GM23248 (cell line): ENCODE data around the gene ZNF135. TPM values are rescaled to one million over a fixed set of nuclear protein-coding genes. Genes with fewer than 3 reads are reported as not detected.
A peak's percentile ranks its signal among the peaks of the same experiment; 100 is the strongest.

ENCODE experiments used
- DNase-seq: peaks from one replicate; pipeline ENCODE4 v3.0.0-alpha.2; 2015
- H2AFZ ChIP-seq: fragments of 200-600 bp; sonication (generic); 2 replicates; pipeline ENCODE4 v1.6.1; 2016; ENCODE audit warnings: antibody characterized with exemption
- H3F3A ChIP-seq: fragments of 200-600 bp; sonication (generic); 2 replicates; pipeline ENCODE4 v1.6.1; 2016; ENCODE audit warnings: mild to moderate bottlenecking, antibody characterized with exemption, mixed run types; ENCODE audit not compliant: insufficient read depth
- H3K27ac ChIP-seq: fragments of 200-600 bp; sonication (generic); 2 replicates; pipeline ENCODE4 v1.5.1; 2016; ENCODE audit warnings: mild to moderate bottlenecking
- H3K27me3 ChIP-seq: fragments of 200-600 bp; sonication (generic); replicated peaks from 2 replicates; pipeline ENCODE4 v1.6.1; 2016; ENCODE audit warnings: mild to moderate bottlenecking; ENCODE audit not compliant: insufficient read depth
- H3K36me3 ChIP-seq: fragments of 200-600 bp; sonication (generic); 2 replicates; pipeline ENCODE4 v1.6.1; 2016; ENCODE audit warnings: low read depth, mild to moderate bottlenecking
- H3K4me1 ChIP-seq: fragments of 200-600 bp; sonication (generic); 2 replicates; pipeline ENCODE4 v1.6.1; 2016; ENCODE audit warnings: mild to moderate bottlenecking; ENCODE audit not compliant: insufficient read depth
- H3K4me2 ChIP-seq: fragments of 200-600 bp; sonication (generic); one replicate; pipeline ENCODE4 v1.6.1; 2016; ENCODE audit warnings: mild to moderate bottlenecking; ENCODE audit not compliant: unreplicated experiment
- H3K4me3 ChIP-seq: fragments of 200-600 bp; sonication (generic); 2 replicates; pipeline ENCODE4 v1.5.1; 2016; ENCODE audit warnings: mild to moderate bottlenecking
- H3K79me2 ChIP-seq: fragments of 200-600 bp; sonication (generic); 2 replicates; pipeline ENCODE4 v1.6.1; 2016; ENCODE audit warnings: mild to moderate bottlenecking; ENCODE audit not compliant: insufficient read depth
- H3K9ac ChIP-seq: fragments of 200-600 bp; sonication (generic); 2 replicates; pipeline ENCODE4 v1.6.1; 2016; ENCODE audit warnings: mild to moderate bottlenecking
- H3K9me2 ChIP-seq: fragments of 200-600 bp; sonication (generic); 2 replicates; pipeline ENCODE4 v1.6.1; 2016; ENCODE audit warnings: mixed run types, mild to moderate bottlenecking, moderate library complexity; ENCODE audit not compliant: insufficient read depth
- H3K9me3 ChIP-seq: fragments of 200-600 bp; sonication (generic); one replicate; pipeline ENCODE4 v1.6.1; 2017; ENCODE audit warnings: low read depth
- H4K20me1 ChIP-seq: fragments of 200-600 bp; sonication (generic); 2 replicates; pipeline ENCODE4 v1.6.0; 2016; ENCODE audit not compliant: insufficient read depth
- EZH2 ChIP-seq: fragments of 200-600 bp; sonication (generic); IDR thresholded peaks from 2 replicates; pipeline ENCODE4 v1.6.1; 2018; ENCODE audit warnings: antibody characterized with exemption, mild to moderate bottlenecking; ENCODE audit not compliant: insufficient read depth, poor library complexity, severe bottlenecking
- EZH2phosphoT487 ChIP-seq: fragments of 200-600 bp; sonication (generic); IDR thresholded peaks from 2 replicates; pipeline ENCODE4 v1.6.1; 2018; ENCODE audit warnings: antibody characterized with exemption, moderate library complexity, mild to moderate bottlenecking, low read depth; ENCODE audit not compliant: insufficient read depth
- WGBS, 2 experiments: methylation state at CpG; one replicate each; pipeline ENCODE4 v1.1.6; 2015 to 2017; ENCODE audit warnings: low lambda C conversion rate in 2 of 2, low coverage in 1 of 2; ENCODE audit errors: missing lambda C conversion rate in 2 of 2; 5-methylcytosine and 5-hydroxymethylcytosine counted together
- in situ Hi-C: fragments of 300-500 bp; cut with MboI; formaldehyde crosslinking; loops from 2 replicates; pipeline ENCODE4 v1.15.0; 2020
- polyA plus RNA-seq: library from polyadenylated mRNA; unstranded; fragments of >200 nt; fragmentation: Nextera tagmentation; extraction: Ambion mirVana; gene quantifications from 2 replicates; pipeline ENCODE4 v1.2.1, GENCODE V29; 2016
- total RNA-seq: library from RNA; depleted of rRNA; stranded (reverse); fragments of >200 nt; shearing (Covaris generic); gene quantifications from 2 replicates; pipeline ENCODE4 v1.2.3, GENCODE V29; 2014

Gene ZNF135
- total and polyA plus RNA-seq, 2 experiments from 2014 or later = 4.6 to 6.4 TPM

DNA sequence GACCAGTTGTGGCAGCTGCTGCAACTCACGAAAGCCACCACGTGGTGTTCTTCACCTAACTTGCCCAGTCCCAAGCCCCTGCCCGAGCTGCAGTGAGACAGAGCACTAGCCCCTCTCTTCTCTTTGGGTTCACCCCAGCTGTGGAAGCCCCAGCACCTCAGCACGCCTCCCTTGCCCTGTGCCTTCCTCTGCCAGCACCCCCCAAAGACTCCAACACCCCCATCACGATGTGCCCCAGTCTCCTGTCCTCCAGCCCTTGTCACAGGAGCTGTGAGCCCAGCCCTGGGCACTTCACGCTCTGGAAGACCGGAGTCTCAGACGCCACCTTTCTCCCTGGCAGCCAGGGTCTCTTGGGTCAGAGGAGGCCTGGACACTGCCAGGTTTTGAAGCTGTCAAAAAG lies 2.2 kb upstream of the ZNF135 start:
- Histone ChIP-seq H3K4me3 (no peak overlapping the region), H3K27ac (no peak overlapping the region), H3K4me2 (no peak overlapping the region), H3K9me3 (no peaks in the 10 kb centered on the region), H3K9ac (no peak overlapping the region), H2AFZ (no peak overlapping the region), H3K27me3 (no peaks in the 10 kb centered on the region), H3K36me3 (no peaks in the 10 kb centered on the region), H3K9me2 (no peaks in the 10 kb centered on the region), H3F3A (no peaks in the 10 kb centered on the region), H3K79me2 (no peaks in the 10 kb centered on the region), H3K4me1 (no peaks in the 10 kb centered on the region), H4K20me1 (no peaks in the 10 kb centered on the region)
- WGBS, 2 experiments = 54 to 69% methylated on average over 8 of the region's 8 CpGs
- DNase-seq = no peak
- TF ChIP-seq EZH2phosphoT487 (no peak), EZH2 (no peak)
- in situ Hi-C loops = no loop called here

DNA sequence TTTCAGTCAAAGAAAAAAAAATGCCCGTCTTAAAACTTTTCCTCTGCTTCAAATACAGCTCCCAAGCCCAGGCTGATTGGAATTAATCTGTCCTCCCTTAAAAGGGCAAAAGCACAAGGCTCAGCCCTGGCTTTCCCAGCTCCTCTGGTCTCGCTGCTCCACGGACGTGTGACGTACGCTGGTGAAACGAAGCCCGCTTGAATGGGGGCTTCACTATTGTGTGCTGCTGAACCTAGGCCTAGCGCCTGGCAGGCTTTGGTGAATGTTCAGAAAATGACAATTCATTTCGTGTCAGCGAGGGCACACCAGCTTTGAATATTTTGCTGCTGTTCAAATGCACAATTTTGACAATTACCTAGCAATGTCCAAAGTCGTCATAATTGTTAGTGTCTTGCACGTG lies 615 bp upstream of the ZNF135 start:
- Histone ChIP-seq H3K4me3 (peak overlapping the region; percentile 71), H3K9me2 (no peaks in the 10 kb centered on the region), H3K4me2 (peak overlapping the region; percentile 77), H3K36me3 (no peaks in the 10 kb centered on the region), H3K27ac (peak overlapping the region; percentile 71), H3K9me3 (no peaks in the 10 kb centered on the region), H3K4me1 (no peaks in the 10 kb centered on the region), H4K20me1 (no peaks in the 10 kb centered on the region), H3F3A (no peaks in the 10 kb centered on the region), H2AFZ (peak overlapping the region; percentile 97), H3K27me3 (no peaks in the 10 kb centered on the region), H3K79me2 (no peaks in the 10 kb centered on the region), H3K9ac (peak overlapping the region; percentile 85)
- TF ChIP-seq EZH2phosphoT487 (no peak), EZH2 (no peak)
- 76 to 82% methylated on average over 13 of the region's 13 CpGs for WGBS, 2 experiments
- in situ Hi-C loops = no loop called here
- no peak for DNase-seq

- no peaks in the 10 kb centered on the region for H3K4me1 ChIP-seq
- H2AFZ ChIP-seq = peak overlapping the region; percentile 97
- peaks cover 6% of the 10 kb centered on the region; the same call in 1 of the 2 replicates for H3K36me3 ChIP-seq
- no peak for DNase-seq
- peak overlapping the region; percentile 85 for H3K9ac ChIP-seq
- no peaks in the 10 kb centered on the region for H3K27me3 ChIP-seq
- H4K20me1 ChIP-seq = no peaks in the 10 kb centered on the region
- H3K79me2 ChIP-seq = no peaks in the 10 kb centered on the region
- H3K9me2 ChIP-seq = no peaks in the 10 kb centered on the region
- no peaks in the 10 kb centered on the region for H3F3A ChIP-seq
- in situ Hi-C loops = no loop called here
- peak overlapping the region; percentile 71 for H3K4me3 ChIP-seq
- peak overlapping the region; percentile 77 for H3K4me2 ChIP-seq
- 12 to 14% methylated on average over 25 to 27 of the region's 28 CpGs for WGBS, 2 experiments
- H3K9me3 ChIP-seq = no peaks in the 10 kb centered on the region
- peak overlapping the region; percentile 71 for H3K27ac ChIP-seq
- TF ChIP-seq EZH2 (no peak), EZH2phosphoT487 (no peak)
These were observed 593 bp downstream of the ZNF135 start for GRCh38 chr19:58059671-58060078.

- TF ChIP-seq EZH2phosphoT487 = no peak
- TF ChIP-seq EZH2 = no peak
- peak overlapping the region; percentile 71; the same call in 1 of the 2 replicates for H3K4me3 ChIP-seq
- H3K79me2 ChIP-seq = no peaks in the 10 kb centered on the region
- no peaks in the 10 kb centered on the region for H3K9me3 ChIP-seq
- no peak overlapping the region for H3K9ac ChIP-seq
- in situ Hi-C loops = no loop called here
- H3K27me3 ChIP-seq = no peaks in the 10 kb centered on the region
- no peaks in the 10 kb centered on the region for H3K4me1 ChIP-seq
- no peaks in the 10 kb centered on the region for H3K9me2 ChIP-seq
- no peaks in the 10 kb centered on the region for H4K20me1 ChIP-seq
- peaks cover 11% of the 10 kb centered on the region; the same call in 1 of the 2 replicates for H3K36me3 ChIP-seq
- H3K4me2 ChIP-seq = peak overlapping the region; percentile 77
- no peak for DNase-seq
- no peak overlapping the region for H3K27ac ChIP-seq
- peak overlapping the region; percentile 97; the same call in 1 of the 2 replicates for H2AFZ ChIP-seq
- H3F3A ChIP-seq = no peaks in the 10 kb centered on the region
- 61 to 75% methylated on average over 24 of the region's 24 CpGs for WGBS, 2 experiments
These were observed 1.1 kb downstream of the ZNF135 start for GRCh38 chr19:58060231-58060630.

- no peaks in the 10 kb centered on the region for H3K27me3 ChIP-seq
- TF ChIP-seq EZH2phosphoT487 (no peak), EZH2 (no peak)
- DNase-seq = no peak
- no peak overlapping the region for H3K4me3 ChIP-seq
- no peak overlapping the region for H3K27ac ChIP-seq
- no peak overlapping the region for H3K4me2 ChIP-seq
- H4K20me1 ChIP-seq = no peaks in the 10 kb centered on the region
- 96 to 100% methylated on average over 3 of the region's 3 CpGs for WGBS, 2 experiments
- no peaks in the 10 kb centered on the region for H3K9me2 ChIP-seq
- no peaks in the 10 kb centered on the region for H3F3A ChIP-seq
- no peaks in the 10 kb centered on the region for H3K4me1 ChIP-seq
- H3K36me3 ChIP-seq = peaks cover 27% of the 10 kb centered on the region
- H3K79me2 ChIP-seq = no peaks in the 10 kb centered on the region
- in situ Hi-C loops = no loop called here
- H3K9me3 ChIP-seq = no peaks in the 10 kb centered on the region
- no peak overlapping the region for H2AFZ ChIP-seq
- H3K9ac ChIP-seq = no peak overlapping the region
These were observed 4.6 kb downstream of the ZNF135 start for GRCh38 chr19:58063712-58064111.
